ENCODE results near the gene PDE6G. TPM values are rescaled to one million over a fixed set of nuclear protein-coding genes. Genes with fewer than 3 reads are reported as not detected.

Gene PDE6G
- total and polyA plus RNA-seq, 2 of the 4 experiments (the other 2 are of a cell fraction), result 2.7 TPM; not detected in 1

- Histone ChIP-seq H4K20me1 (ENCODE audit: insufficient read depth, low read length) (peaks cover 34% of the 10 kb centered on the region), H3K9me1 (ENCODE audit: insufficient read depth, low read length) (peaks cover 11% of the 10 kb centered on the region; the same call in 1 of the 2 replicates), H2AK5ac (ENCODE audit: low read depth, low read length) (no peak overlapping the region), H3K9me3 (ENCODE audit: control insufficient read depth, insufficient read depth, low read length) (no peaks in the 10 kb centered on the region), H2AFZ (replicated peaks; ENCODE audit: low read length, poor library complexity) (no peak overlapping the region), H2AK9ac (replicated peaks; ENCODE audit: low read depth, low read length, poor library complexity) (no peak overlapping the region), H3K36me3 (ENCODE audit: control insufficient read depth, insufficient read depth, low read length) (peaks cover 52% of the 10 kb centered on the region), H3K9ac (ENCODE audit: low read depth, low read length) (no peak overlapping the region), H3K18ac (ENCODE audit: low read depth, low read length) (no peak overlapping the region), H2BK120ac (ENCODE audit: low read depth, low read length) (no peak overlapping the region), H4K5ac (ENCODE audit: low read depth, low read length) (no peak overlapping the region), H3K4me2 (ENCODE audit: low read depth, low read length) (no peak overlapping the region), H3K4me1 (ENCODE audit: control insufficient read depth, insufficient read depth, low read length) (no peaks in the 10 kb centered on the region), H2BK20ac (ENCODE audit: low read depth, low read length) (no peak overlapping the region), H3K14ac (replicated peaks; ENCODE audit: low read depth, low read length) (no peak overlapping the region), H3K79me1 (ENCODE audit: low read depth in 1 of 2, low read length in 2 of 2) (peaks cover 25 to 54% of the 10 kb centered on the region in 2 experiments), H3K4me3 (ENCODE audit: insufficient read depth, low read depth, low read length) (no peak overlapping the region), H3K27ac (ENCODE audit: insufficient read depth, low read length) (no peak overlapping the region), H2BK5ac (ENCODE audit: low read depth, low read length, poor library complexity, severe bottlenecking) (no peak overlapping the region), H3K23ac (ENCODE audit: low read depth, low read length) (no peak overlapping the region), H4K91ac (ENCODE audit: insufficient read depth, low read depth, low read length) (no peak overlapping the region), H4K8ac (ENCODE audit: low read depth in 2 of 2, low read length in 2 of 2) (no peak overlapping the region), H2BK15ac (ENCODE audit: low read depth, low read length) (no peak overlapping the region), H3K27me3 (ENCODE audit: control insufficient read depth, insufficient read depth, low read length) (no peaks in the 10 kb centered on the region), H3K4ac (ENCODE audit: low read depth, low read length) (no peak overlapping the region), H3K56ac (ENCODE audit: extremely low read depth, insufficient read depth, low read length) (no peak overlapping the region)
- 68% methylated on average over 5 of the region's 11 CpGs; no CpG with 5 or more reads in 1 of the 2 experiments for WGBS, 2 experiments (ENCODE audit: extremely low coverage in 2 of 2, insufficient read length in 1 of 2)
- dilution Hi-C loops (cut with HindIII; ENCODE audit: low sequenced_read_pairs, unreplicated experiment) (no loop called here), intact Hi-C loops (cut with micrococcal nuclease) (no loop called here), in situ Hi-C loops (cut with MboI; ENCODE audit: low sequenced_read_pairs) (no loop called here)
- TF ChIP-seq CEBPB (IDR thresholded peaks at IDR 0.05; ENCODE audit: low read depth, low read length), result no peak
- no peak for TF ChIP-seq BHLHE40 (IDR thresholded peaks at IDR 0.05; ENCODE audit: low read depth, low read length)
- TF ChIP-seq POLR2A (IDR thresholded peaks at IDR 0.05; ENCODE audit: low read depth, low read length), result no peak
- TF ChIP-seq FOS (IDR thresholded peaks at IDR 0.05; ENCODE audit: low read depth, low read length), result no peak
- TF ChIP-seq CTCF (conservative IDR thresholded peaks at IDR 0.05; ENCODE audit: low read depth, low read length), result no peak
- TF ChIP-seq MAFK (IDR thresholded peaks at IDR 0.05; ENCODE audit: low read depth, low read length), result no peak
- no peak for TF ChIP-seq MXI1 (IDR thresholded peaks at IDR 0.05; ENCODE audit: borderline replicate concordance, low read depth, low read length)
- no peak for TF ChIP-seq ELK1 (IDR thresholded peaks at IDR 0.05; ENCODE audit: borderline replicate concordance, low read depth, low read length)
- no peak for TF ChIP-seq NFE2L2 (IDR thresholded peaks at IDR 0.05; ENCODE audit: low read depth, low read length)
- no peak for TF ChIP-seq SMC3 (IDR thresholded peaks at IDR 0.05; ENCODE audit: low read depth, low read length)
- no peak for TF ChIP-seq CHD1 (IDR thresholded peaks at IDR 0.05; ENCODE audit: low read depth, low read length)
- no peak for TF ChIP-seq RAD21 (IDR thresholded peaks at IDR 0.05; ENCODE audit: low read length)
- TF ChIP-seq MAZ (IDR thresholded peaks at IDR 0.05; ENCODE audit: borderline replicate concordance, low read depth, low read length), result no peak
- POLR2A ChIA-PET (ENCODE audit: unreplicated experiment), result interaction anchor here (1.0 kb wide), 1 partner anchor 14 kb away, joined by 3 read pairs; no protein-coding TSS in a partner anchor
- BruUV-seq (replicated peaks), result no TSS peak
- ATAC-seq (ENCODE audit: low read depth) (no peak), DNase-seq (no peak)
- CTCF ChIA-PET, result no interaction called here
These were observed 34.7 kb downstream of the PDE6G start for GRCh38 chr17:81621494-81622130.
